Hematopoietic multipotent progenitor cell treated with erythropoietin and hydrocortisone succinate and interleukin-3 and kit ligand, for 4 days (in vitro differentiated cells): ENCODE data around the gene LAGE3.

ENCODE experiments used
- DNase-seq: peaks from one replicate; pipeline ENCODE4 v3.0.0-alpha.2; 2015

Gene LAGE3

GRCh38 chrX:154452823-154453222 is 26.3 kb downstream of the LAGE3 start:
- DNase-seq = no peak

- DNase-seq = no peak
Measured at GRCh38 chrX:154450312-154450711, 28.8 kb downstream of the LAGE3 start.

GRCh38 chrX:154449618-154450017 is 29.5 kb downstream of the LAGE3 start:
- no peak for DNase-seq

GRCh38 chrX:154448484-154448883 is 30.6 kb downstream of the LAGE3 start:
- no peak for DNase-seq

- no peak for DNase-seq
Measured at GRCh38 chrX:154446430-154446829, 32.7 kb downstream of the LAGE3 start.

- no peak for DNase-seq
Measured at GRCh38 chrX:154445776-154446175, 33.3 kb downstream of the LAGE3 start.

GRCh38 chrX:154444755-154445246 is 34.3 kb downstream of the LAGE3 start:
- DNase-seq = no peak

GRCh38 chrX:154443992-154444754 is 34.9 kb downstream of the LAGE3 start, which contains the start of gene FAM50A:
FAM50A (plus strand) TSS chrX:154444141; CDS start chrX:154444236, 95 bp downstream.
- peak; percentile 81 for DNase-seq

GRCh38 chrX:154443479-154443910 is 35.6 kb downstream of the LAGE3 start:
- no peak for DNase-seq

- DNase-seq = no peak
Measured at GRCh38 chrX:154441984-154442707, 36.9 kb downstream of the LAGE3 start.

- no peak for DNase-seq
Measured at GRCh38 chrX:154441564-154441963, 37.5 kb downstream of the LAGE3 start.

GRCh38 chrX:154440623-154441357 is 38.3 kb downstream of the LAGE3 start:
- DNase-seq = no peak

GRCh38 chrX:154439841-154440240 is 39.2 kb downstream of the LAGE3 start:
- DNase-seq = no peak

GRCh38 chrX:154437971-154438893 is 40.8 kb downstream of the LAGE3 start:
- DNase-seq = no peak

GRCh38 chrX:154436983-154437752 is 41.9 kb downstream of the LAGE3 start, which contains the start of gene GDI1:
GDI1 (plus strand) TSS chrX:154437154; CDS start chrX:154437255, 101 bp downstream.
- DNase-seq = peak; percentile 61

GRCh38 chrX:154436374-154436982 is 42.6 kb downstream of the LAGE3 start:
- peak; percentile 52 for DNase-seq

- no peak for DNase-seq
Measured at GRCh38 chrX:154435171-154435733, 43.8 kb downstream of the LAGE3 start.

GRCh38 chrX:154434394-154435168 is 44.5 kb downstream of the LAGE3 start:
- DNase-seq = no peak

- no peak for DNase-seq
Measured at GRCh38 chrX:154433605-154434004, 45.5 kb downstream of the LAGE3 start.

GRCh38 chrX:154432210-154432609 is 46.9 kb downstream of the LAGE3 start:
- no peak for DNase-seq
